Putamen (tissue), 1 donor: ENCODE data around the gene GATM.
"Not testable (repeated sequence)": the region's sequence is repeated elsewhere in the genome, so short reads cannot be mapped to it uniquely, and the experiment has no call there.

Source experiments
- DNase-seq: peaks from one replicate; pipeline ENCODE4 v3.0.0-alpha.2; 2016; ENCODE audit warnings: low spot score

Gene GATM

DNA sequence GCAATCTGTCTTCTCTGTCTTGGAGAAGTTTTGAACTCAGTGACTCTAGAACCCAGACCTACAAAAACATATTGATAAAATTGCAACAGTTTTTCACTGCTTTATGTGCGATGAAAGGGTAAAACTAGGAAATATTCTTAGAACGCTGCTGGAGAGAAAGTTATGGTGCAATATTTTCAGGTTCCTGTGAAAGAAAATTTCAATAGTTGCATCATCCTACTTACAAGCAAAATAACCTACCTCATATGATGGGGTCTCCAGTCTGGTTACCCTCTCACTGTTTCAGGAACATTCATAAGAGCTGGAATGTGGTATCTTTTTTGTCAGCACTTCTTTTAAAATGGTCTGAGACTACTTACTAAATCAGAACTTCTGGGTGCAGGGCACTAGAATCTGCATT lies 27.1 kb downstream of the GATM start:
- DNase-seq = no peak

DNA sequence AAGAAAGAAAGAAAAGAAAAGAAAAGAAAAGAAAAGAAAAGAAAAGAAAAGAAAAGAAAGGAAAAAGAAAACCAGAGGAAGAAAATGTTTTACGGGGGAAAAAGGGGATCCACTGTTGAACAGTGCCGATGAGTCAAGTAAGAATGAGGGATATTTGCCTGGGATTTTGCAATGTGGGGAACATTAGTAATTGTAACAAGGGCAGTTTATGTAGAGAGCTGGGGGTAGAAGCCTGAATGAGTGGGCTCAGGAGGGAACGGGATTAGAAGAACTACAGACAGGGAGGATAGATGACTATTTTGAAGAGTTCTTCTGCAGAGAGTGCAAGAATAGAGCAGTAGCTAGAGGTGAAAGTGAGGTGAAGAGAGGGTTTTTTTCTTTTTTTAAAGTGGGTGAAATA lies 28.7 kb downstream of the GATM start:
- DNase-seq = peak; percentile 74

DNA sequence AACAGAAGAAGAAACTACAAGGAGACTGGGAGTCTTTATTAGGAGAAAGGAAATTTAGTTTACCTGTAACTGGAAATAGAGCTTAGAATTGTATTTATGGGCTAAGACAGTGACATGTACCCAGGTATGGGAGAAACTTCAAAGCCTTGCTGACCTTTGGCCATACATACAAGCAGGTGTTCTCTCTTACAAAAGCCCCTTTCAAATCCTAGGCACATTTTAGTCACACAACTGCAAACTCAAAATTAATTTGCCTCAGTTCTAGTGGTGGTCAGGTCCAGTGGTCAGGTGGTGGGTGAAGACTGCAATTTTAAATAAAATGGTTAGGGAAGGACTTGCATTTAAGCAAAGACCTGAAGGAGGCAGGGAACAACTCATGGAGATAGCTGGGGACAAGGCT lies 30.4 kb downstream of the GATM start:
- no peak for DNase-seq

DNA sequence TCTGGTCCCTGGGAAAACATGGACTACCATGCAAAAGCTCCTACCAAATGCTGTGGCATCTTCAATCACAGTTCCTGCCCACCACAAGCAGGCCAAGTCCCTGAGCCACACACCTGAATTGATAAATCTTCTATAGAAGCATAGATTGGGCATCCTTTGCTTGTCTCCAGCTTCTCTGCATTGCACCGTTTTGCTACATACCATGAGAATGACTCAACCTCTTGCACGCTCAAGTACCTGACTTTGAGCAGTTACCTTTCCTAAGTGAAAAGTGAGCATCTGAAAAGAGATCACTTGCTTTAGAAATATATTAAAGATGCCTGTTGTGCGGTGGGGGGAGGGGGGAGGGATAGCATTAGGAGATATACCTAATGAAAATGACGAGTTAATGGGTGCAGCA lies 31.3 kb downstream of the GATM start:
- DNase-seq = no peak

DNA sequence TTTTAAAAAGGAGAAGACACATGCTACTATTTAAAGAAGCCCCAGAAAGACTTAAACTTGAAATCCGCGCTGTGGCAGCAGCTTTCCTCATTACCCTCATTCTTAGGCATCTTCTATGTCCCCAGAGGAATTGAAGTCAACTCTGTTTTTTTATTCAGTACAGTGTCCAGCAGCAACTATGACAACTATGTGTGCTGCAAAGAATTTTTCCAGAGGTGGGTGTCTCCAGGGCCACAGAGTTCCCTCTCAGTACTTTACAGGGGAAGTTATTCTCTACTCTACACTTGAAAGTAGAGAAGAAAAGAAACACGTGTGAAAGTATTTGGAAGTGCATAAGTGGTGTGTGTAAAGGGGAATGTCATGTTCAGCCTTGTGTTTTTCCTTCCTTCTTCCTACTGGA lies 32.0 kb downstream of the GATM start:
- DNase-seq = no peak

DNA sequence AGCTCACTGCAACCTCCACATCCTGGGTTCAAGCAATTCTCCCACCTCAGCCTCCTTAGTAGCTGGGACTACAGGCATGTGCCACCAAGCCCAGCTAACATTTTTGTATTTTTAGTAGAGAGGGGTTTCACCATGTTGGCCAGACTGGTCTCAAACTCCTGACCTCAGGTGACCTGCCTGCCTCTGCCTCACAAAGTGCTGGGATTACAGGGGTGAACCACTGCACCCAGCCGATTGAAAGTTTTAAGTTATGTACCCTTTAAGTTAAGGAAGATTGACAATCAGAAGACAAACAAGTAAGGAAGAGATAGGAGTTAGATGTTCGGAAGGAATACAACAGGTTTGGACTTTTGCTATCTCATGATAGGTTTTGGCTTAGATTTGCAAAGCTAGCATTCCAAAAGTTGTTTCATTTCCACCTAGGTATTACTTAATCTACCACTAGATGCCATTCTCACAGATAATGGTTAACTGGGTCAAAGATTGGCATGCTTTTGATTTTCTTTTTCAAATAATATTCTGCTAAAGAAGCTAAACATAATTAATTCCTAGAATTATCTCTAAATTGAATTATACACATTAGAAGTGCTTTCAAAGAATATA lies 35.0 kb downstream of the GATM start:
- DNase-seq = no peak

DNA sequence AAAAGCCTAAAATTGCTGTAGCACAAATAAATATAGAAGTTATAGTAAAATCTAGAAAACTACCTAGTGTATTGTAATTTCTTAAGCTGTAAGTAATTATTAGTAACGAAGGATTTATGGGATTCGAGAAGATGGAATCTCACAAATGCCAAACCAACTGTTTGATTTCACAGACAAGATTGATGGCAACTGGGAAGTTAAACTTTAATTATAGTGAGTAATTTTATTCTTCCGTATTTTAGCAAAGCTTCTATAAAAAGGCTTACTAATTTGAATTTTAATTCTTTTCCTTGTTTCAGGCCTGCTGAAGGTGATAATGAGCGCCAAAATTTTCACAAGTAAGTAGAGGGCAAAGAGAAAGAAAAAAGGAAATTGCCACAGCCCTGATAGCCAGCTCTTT lies 36.6 kb downstream of the GATM start:
- no peak for DNase-seq

DNA sequence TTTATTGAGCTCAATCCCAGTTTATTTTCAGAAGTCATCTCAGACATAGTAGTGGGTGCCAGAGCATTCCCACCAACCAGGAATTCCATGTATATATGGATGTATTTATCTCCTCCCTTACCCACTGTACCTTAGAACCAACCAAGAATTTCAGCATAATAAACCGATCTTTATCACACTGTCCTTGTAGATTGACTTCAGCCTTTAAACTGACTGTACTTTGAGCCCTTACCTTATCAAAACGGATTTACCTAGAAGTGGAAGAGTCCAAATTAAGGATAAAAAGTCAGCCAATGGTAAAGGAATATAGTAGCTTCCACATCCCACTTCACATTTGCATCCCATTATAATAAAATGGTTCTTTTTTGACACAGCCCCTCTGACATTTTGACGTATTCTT lies 37.9 kb downstream of the GATM start:
- no peak for DNase-seq

DNA sequence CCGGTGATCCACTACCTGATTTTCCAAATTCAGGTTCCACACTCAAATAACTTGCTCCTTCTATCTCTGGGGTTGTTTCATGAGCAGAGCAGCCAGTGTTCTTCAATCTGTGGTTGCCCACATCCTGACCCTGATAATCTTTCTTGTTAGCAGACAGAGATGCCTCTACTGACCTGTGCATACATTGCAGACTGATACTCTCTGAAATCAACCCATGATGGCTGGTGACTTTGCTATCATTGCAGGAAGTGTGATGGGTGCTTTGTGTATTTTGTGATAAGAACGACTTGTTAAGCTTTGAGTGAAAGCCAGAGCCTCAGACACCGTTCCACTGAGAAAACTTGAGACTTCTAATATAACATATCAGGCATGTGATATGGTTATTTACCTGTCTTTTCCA lies 39.9 kb downstream of the GATM start:
- DNase-seq = no peak

DNA sequence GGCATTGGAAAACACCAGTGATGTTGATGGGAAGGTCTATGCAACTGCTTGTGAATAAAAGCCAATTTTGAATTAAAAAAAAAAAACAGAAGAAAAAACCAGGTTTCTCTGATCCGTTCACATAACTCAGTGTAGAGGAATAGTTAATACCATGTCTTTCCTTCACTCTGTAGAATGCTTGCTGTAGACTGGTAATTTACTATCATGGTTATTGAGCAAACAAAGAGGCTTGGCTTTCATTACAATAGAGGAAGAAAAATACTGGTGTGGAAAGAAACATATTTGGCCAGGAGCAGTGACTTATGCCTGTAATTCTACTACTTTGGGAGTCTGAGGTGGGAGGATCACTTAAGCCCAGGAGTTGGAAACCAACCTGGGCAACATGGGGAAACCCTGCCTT lies 41.1 kb downstream of the GATM start:
- DNase-seq = no peak

DNA sequence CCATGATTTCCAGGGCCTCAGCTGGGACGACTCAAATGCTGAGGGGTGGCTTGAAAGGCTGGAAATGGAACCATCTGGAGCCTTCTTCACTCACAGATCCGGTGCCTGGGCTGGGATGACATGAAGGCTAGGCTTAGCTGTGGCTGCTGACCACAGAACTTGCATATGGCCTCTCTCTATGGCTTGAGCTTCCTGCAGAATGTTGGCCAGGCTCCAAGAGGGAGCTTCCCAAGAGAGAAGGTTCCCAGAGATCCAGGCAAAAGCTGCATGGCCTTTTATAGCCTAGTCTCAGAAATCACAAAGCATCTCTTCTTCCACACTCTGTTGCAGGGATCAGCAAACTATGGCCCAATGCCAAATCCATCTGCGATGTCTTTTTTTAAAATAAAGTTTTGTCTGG lies 44.8 kb downstream of the GATM start:
- peak; percentile 22 for DNase-seq

DNA sequence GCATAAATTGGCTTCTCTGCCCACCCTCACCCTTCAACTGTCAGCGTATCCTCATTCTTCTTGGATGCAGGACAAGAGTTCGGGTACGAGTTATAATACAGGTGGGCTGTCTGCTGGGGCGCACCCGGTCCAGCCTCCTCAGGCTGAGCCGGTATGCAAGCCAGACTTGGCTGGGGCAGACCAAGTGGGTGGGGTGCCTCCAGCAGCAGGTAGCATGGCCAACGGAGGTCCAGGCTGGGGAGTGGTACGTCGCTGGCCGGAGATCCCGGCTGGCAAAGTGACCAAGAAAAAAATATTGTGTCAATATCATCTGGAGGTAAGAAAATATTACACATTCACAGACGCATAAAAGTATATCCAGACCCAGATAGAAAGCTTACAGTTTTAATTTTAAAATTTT lies 45.6 kb downstream of the GATM start:
- no peak for DNase-seq

DNA sequence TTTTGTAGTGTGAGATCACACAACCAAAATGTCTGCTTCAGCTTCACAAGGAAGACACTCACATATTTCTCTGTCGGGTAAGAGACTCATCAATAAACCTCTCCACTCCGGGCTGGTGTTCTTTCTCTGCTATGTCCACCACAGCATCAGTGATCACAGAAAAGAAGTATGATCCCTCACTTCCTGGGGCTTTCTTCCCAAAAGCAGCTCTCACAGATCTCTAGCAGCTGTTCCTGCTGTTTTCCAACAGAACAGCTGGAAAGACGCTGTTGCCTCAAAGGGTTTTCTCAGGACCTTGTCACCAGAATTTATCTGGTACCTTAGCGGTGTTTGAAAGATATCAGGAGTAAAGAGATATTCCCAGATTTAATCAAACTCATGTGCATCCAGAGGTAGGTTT lies 46.4 kb downstream of the GATM start:
- no peak for DNase-seq

DNA sequence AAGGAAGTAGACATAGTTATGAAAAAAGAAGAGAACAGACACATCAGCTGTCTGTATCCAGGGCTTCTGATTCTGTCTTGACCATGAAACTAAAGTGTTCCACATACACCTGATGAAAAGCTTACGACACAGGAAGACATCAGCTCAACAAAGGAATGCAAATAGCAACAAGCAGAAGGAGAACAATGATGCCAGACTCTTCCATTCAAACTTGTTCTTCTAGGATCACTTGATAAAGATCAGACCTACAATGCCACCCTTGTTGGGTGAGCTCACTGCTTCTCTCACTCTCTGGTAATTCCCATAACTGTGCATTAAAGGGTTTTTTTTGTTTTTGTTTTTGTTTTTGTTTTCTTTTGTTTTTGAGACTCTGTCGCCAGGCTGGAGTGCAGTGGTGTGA lies 49.7 kb downstream of the GATM start:
- DNase-seq = no peak

DNA sequence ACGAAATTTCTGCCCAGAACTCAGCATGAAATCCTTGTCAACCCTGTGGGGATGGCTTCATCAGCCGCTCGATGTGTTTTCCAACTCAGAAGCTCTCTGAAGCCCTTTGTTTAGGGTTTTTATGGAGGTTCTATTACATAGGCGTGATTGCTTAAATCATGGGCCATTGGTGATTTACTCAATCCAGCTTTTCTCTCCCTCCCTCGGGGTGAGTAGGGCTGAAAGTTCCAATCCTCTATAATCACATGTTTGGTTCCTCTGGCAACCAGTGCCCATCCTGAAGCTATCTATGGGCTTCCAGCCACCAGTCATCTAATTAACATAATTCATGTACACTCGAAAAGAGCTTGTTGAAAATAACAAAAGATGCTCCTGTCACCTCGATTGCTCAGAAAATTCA lies 51.6 kb downstream of the GATM start:
- DNase-seq = peak; percentile 63

DNA sequence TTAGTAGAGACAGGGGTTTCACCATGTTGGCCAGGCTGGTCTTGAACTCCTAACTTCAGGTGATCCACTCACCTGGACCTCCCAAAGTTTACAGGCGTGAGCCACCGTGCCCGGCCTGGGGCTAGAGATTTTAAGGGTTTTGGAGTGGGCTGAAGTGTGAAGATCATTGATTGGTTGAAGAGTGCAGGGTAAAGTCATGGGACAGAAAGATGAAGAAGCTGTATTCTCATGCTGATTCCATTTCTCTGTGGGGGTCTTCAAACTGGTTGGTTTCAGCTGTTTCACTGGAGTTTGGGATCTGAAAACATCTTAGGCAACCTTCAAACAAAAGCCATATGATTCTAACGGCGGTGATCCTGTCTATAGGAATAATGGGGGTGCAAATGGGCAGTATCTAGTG lies 52.1 kb downstream of the GATM start:
- no peak for DNase-seq

DNA sequence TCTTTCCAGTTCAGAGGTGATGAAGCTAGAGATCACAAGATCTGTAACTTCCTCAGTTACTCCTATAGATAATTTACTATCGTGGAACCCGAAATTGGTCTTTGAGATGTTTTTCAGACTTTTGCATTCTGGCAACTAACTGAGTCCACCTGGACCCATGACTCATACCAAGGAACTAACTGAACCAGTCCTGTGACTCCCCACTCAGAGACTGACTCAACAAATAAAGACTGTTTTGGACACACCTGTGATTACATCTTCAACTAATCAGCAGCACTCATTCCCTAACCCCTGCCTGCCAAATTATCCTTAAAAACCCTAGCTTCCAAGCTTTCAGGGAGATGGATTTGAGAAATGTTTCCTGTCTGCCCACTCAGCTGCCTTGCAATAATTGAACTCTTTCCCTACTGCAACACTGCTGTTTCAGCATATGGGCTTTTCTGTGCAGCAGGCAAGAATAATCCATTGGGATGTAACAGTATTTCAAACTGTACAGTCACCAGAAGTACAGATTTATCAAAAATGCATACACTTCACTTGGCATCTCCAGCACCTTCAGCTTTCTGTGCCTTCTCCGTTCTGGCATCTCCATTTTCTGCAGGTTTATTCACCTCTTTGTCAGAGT lies 57.7 kb downstream of the GATM start:
- peak; percentile 38 for DNase-seq

DNA sequence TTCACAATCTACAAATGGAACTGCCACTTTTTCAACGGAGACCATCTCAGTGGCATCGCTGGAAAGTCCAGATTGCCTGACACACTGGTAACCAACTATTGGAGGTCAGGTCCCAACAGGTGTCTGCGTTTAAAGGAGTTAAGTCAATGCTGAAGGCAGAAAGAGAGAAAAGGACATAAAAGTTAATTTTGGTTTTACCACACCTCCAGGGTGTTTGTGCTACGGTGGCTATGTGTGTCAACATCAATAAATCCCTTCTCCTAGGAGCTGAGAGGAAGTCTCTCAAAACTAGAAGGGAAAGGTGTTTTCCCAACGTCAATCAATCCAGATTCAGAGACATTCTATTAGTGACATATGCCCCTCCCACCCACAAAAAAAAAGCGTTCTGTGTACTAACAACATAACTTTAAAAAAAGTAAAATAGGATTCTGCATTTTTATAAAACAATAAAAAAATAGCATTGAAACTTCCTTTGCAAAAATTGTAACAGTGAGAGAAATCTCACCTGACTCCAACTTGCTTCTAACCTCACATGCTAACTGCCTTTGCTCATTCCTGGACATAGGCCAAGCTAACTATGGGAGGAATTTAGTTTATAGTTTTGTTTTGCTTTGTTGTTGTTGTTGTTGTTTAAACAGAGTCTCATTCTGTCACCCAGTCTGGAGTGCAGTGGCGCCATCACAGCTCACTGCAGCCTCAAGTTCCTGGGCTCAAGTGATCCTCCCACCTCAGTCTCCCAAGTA lies 58.7 kb downstream of the GATM start:
- DNase-seq = no peak

DNA sequence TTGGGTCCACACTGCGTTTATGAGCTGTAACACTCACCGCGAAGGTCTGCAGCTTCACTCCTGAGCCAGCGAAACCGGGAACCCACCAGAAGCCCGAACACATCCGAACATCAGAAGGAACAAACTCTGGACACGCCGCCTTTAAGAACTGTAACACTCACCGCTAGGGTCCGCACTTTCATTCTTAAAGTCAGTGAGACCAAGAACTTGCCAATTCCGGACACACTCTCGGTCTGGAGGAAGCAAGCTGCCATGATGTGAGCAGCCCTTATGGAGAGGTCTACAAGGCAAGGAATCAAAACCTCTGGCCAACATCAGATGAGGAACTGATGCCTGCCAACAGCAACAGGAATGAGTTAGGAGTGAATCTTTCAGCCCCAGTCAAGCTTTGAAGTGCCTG lies 63.4 kb downstream of the GATM start:
- no peak for DNase-seq

DNA sequence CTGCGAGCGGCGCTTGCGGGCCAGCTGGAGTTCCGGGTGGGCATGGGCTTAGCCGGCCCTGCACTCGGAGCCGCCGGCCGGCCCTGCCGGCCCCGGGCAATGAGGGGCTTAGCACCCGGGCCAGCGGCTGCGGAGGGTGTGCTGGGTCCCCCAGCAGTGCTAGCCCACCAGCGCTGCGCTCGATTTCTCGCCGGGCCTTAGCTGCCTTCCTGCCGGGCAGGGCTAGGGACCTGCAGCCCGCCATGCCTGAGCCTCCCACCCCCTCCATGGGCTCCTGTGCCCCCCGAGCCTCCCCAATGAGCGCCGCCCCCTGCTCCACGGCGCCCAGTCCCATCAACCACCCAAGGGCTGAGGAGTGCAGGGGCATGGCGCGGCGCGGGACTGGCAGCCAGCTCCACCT lies 64.2 kb downstream of the GATM start:
- DNase-seq = not testable (repeated sequence)
